22Rv1 (cell line): ENCODE results near the gene DUOXA2.

Experiments used
- H3K27ac ChIP-seq: fragments of 450-650 bp; 2 replicates; pipeline ENCODE4 v1.5.1; 2017
- CTCF ChIP-seq: fragments of 450-650 bp; IDR thresholded peaks from 2 replicates; pipeline ENCODE4 v1.5.1; 2017; ENCODE audit warnings: mild to moderate bottlenecking
- ZFX ChIP-seq: fragments of 450-650 bp; IDR thresholded peaks from 2 replicates; pipeline ENCODE4 v1.6.1; 2017; ENCODE audit warnings: antibody characterized with exemption, borderline replicate concordance

Gene DUOXA2

DNA sequence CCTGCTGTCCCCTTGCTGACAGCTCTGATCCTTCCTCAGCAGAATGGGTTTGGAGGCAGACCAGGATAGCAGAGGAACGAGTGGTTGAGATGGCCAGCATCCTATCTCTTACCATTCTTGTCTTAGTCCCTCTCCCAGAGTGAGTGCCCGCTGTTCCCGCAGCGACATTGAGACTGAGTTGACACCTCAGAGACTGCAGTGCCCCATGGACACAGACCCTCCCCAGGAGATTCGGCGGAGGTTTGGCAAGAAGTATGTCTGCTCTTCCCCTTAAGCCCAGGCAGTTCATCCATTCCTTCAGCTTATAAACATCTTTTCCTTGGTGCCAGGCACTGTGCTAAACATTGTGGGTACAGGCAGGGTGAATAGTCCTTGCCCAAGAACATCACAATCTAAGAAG is 36.9 kb downstream of the DUOXA2 start:
- no peak overlapping the region for H3K27ac ChIP-seq
- no peak for TF ChIP-seq ZFX

DNA sequence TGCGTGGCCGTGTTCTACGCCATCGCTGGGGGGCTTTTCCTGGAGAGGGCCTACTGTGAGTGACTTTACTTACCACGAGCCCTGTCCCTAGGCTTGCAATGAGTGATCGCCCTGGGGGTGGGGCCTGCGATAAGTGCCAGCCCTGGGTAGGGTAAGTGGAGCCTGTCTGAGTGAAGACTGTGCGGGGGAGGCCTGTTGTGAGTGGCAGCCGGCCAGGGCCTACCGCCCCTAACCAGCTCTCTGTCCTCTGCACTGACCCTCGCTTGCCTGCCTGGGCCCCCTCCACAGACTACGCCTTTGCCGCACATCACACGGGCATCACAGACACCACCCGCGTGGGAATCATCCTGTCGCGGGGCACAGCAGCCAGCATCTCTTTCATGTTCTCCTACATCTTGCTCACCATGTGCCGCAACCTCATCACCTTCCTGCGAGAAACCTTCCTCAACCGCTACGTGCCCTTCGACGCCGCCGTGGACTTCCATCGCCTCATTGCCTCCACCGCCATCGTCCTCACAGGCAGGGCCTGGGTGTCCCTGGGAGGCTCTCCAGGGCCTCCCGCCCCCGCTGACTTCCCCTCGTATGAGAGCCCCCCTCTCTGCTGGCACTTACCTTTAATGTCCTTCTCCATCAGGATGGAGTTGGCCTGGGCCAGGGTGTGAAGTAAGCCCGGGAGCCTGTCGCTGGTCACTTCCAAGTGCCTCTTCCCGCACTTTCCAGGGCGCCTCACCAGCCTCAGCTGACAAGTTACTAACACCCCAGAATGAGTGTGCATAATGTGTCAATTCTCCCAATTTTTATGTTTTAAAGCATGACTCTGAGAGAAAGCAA is 38.1 kb downstream of the DUOXA2 start:
- TF ChIP-seq CTCF (no peak), ZFX (no peak)
- no peak overlapping the region for H3K27ac ChIP-seq

DNA sequence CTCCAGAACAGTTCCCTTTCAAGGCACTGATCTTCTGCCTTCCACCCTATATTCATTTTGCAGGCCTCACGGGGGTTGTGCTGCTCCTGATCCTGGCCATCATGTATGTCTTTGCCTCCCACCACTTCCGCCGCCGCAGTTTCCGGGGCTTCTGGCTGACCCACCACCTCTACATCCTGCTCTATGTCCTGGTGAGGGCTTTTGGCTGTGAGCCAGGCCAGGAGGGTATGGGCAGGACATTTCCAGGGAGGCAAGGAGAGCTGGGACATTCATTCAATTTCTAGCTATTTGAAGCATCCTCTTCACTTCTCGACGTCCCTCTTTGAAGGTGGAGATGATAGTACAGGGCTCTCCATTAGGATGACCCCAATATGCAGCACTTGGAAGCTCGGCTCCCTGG is 41.6 kb downstream of the DUOXA2 start:
- TF ChIP-seq ZFX = no peak
- TF ChIP-seq CTCF = no peak
- no peak overlapping the region for H3K27ac ChIP-seq

GRCh38 chr15:45156744-45157455 is 42.8 kb downstream of the DUOXA2 start:
- TF ChIP-seq ZFX (no peak), CTCF (no peak)
- H3K27ac ChIP-seq = no peak overlapping the region

GRCh38 chr15:45157974-45158373 is 43.8 kb downstream of the DUOXA2 start:
- no peak overlapping the region for H3K27ac ChIP-seq
- TF ChIP-seq CTCF = no peak
- TF ChIP-seq ZFX = no peak

GRCh38 chr15:45161666-45162065 is 47.5 kb downstream of the DUOXA2 start:
- no peak overlapping the region for H3K27ac ChIP-seq
- no peak for TF ChIP-seq CTCF
- TF ChIP-seq ZFX = no peak

GRCh38 chr15:45162771-45163507 is 48.8 kb downstream of the DUOXA2 start:
- no peak overlapping the region for H3K27ac ChIP-seq
- no peak for TF ChIP-seq ZFX
- peak; percentile 85 for TF ChIP-seq CTCF
